Activated B cell treated with CpG ODN at 0.5 μM for 24 hours (primary cell): ENCODE results near the gene RORC. TPM values are rescaled to one million over a fixed set of nuclear protein-coding genes. Genes with fewer than 3 reads are reported as not detected.

ENCODE experiments used
- ATAC-seq: fragments of 200-7000 bp; cut with Tn5 transposase; one replicate; pipeline ENCODE4 v1.10.0; 2021; ENCODE audit warnings: low read depth, mild to moderate bottlenecking, moderate library complexity
- CTCF ChIA-PET: fragments of 350-600 bp; sonication (Branson Sonifier 250); formaldehyde crosslinking; loops from one replicate; lab custom pipeline; 2021; ENCODE audit warnings: antibody characterized with exemption; lab: Charles Lee
- POLR2A ChIA-PET: fragments of 350-600 bp; sonication (Branson Sonifier 250); formaldehyde crosslinking; loops from one replicate; lab custom pipeline; 2021; ENCODE audit warnings: antibody characterized with exemption; lab: Charles Lee
- DNase-seq: peaks from one replicate; pipeline ENCODE4 v3.0.0; 2022
- H3K27ac Mint-ChIP-seq: one replicate; pipeline ENCODE4 v1.8.0; 2020; ENCODE audit warnings: mixed read lengths
- H3K27me3 Mint-ChIP-seq: one replicate; pipeline ENCODE4 v1.8.0; 2021; ENCODE audit warnings: mixed read lengths
- H3K36me3 Mint-ChIP-seq: one replicate; pipeline ENCODE4 v1.8.0; 2021; ENCODE audit warnings: low read depth, mixed read lengths
- H3K4me1 Mint-ChIP-seq: one replicate; pipeline ENCODE4 v1.8.0; 2021; ENCODE audit warnings: mixed read lengths
- H3K4me3 Mint-ChIP-seq: one replicate; pipeline ENCODE4 v1.8.0; 2020; ENCODE audit warnings: mild to moderate bottlenecking, mixed read lengths
- H3K9me3 Mint-ChIP-seq: one replicate; pipeline ENCODE4 v1.8.0; 2020; ENCODE audit warnings: mixed read lengths
- CTCF ChIP-seq: fragments of 200-600 bp; IDR thresholded peaks from one replicate; pipeline ENCODE4 v1.8.0; 2022; ENCODE audit warnings: antibody characterized with exemption, mild to moderate bottlenecking
- intact Hi-C: fragments of 100-400 bp; cut with micrococcal nuclease; formaldehyde crosslinking; loops from one replicate; pipeline ENCODE4 v1.15.1; 2024
- total RNA-seq: library from RNA; stranded (reverse); gene quantifications from 2 replicates; pipeline ENCODE4 v1.2.3, GENCODE V29; 2022

Gene RORC
- total RNA-seq, 1 donor from 2014 or later = 0.09 TPM

GRCh38 chr1:151849126-151849525, 17.5 kb upstream of the RORC start:
- Mint-ChIP-seq H3K27ac (no peak overlapping the region), H3K36me3 (no peaks in the 10 kb centered on the region), H3K27me3 (peaks cover 18% of the 10 kb centered on the region), H3K4me1 (peaks cover 9% of the 10 kb centered on the region), H3K9me3 (no peaks in the 10 kb centered on the region), H3K4me3 (no peak overlapping the region)
- POLR2A ChIA-PET = no interaction called here
- intact Hi-C loops = no loop called here
- TF ChIP-seq CTCF = no peak
- no peak for ATAC-seq
- no peak for DNase-seq
- CTCF ChIA-PET = interaction anchor here (0.5 kb wide), 1 partner anchor 132 kb away, joined by 3 read pairs; no protein-coding TSS in a partner anchor

DNA sequence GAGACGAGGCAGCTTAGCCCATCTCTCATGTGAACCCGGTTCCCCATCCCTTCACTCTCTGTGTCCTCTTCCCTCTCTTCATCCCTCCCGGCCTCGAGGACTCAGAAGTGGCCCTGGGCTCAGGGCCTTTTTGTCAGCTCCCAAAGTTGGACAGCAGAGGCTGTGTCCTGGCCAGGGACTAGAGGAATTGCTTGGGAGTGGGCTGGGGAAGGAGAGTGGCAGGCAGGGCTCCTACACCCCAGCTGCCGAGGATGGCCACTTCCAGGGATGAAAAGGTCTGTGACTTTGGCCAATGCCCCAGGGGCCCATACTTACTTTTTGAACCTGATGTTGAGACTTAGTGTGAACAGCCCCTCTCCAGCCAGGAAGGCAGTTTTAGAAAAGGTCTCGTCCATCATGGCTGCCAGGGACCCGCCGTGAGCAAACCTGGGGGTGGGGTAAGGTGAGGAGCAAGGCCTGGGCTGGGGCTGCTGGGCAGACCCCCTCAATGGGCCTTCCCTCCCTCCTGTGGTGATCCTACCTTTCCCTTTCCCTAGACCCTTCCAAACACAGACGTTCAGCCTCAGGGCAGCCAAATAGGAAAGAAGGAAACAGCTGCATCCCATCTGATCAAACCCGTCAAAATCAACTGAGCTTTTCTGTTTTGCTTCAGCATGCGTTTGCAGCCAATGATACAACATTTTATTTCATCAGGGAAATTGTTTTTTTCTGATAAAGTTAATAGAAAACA, 16.4 kb upstream of the RORC start:
- Mint-ChIP-seq H3K27ac (no peak overlapping the region), H3K36me3 (no peaks in the 10 kb centered on the region), H3K4me3 (no peak overlapping the region), H3K4me1 (peaks cover 18% of the 10 kb centered on the region), H3K27me3 (peaks cover 18% of the 10 kb centered on the region), H3K9me3 (no peaks in the 10 kb centered on the region)
- no peak for TF ChIP-seq CTCF
- intact Hi-C loops = no loop called here
- CTCF ChIA-PET = no interaction called here
- ATAC-seq = no peak
- POLR2A ChIA-PET = no interaction called here
- no peak for DNase-seq

- Mint-ChIP-seq H3K27ac (no peak overlapping the region), H3K27me3 (peaks cover 15% of the 10 kb centered on the region), H3K4me1 (peaks cover 20% of the 10 kb centered on the region), H3K4me3 (no peak overlapping the region), H3K36me3 (no peaks in the 10 kb centered on the region), H3K9me3 (no peaks in the 10 kb centered on the region)
- intact Hi-C loops = no loop called here
- POLR2A ChIA-PET = interaction anchor here (0.6 kb wide), 1 partner anchor 200 kb away, joined by 3 read pairs; no protein-coding TSS in a partner anchor
- CTCF ChIA-PET = interaction anchor here (0.8 kb wide), 1 partner anchor 13 kb away, joined by 3 read pairs; no protein-coding TSS in a partner anchor
- TF ChIP-seq CTCF = no peak
- DNase-seq (no peak), ATAC-seq (no peak)
Observed at GRCh38 chr1:151846686-151847237, 15.2 kb upstream of the RORC start.

GRCh38 chr1:151846062-151846568, 14.5 kb upstream of the RORC start:
- H3K4me1 Mint-ChIP-seq = peaks cover 20% of the 10 kb centered on the region
- intact Hi-C loops = no loop called here
- no peak for ATAC-seq
- peaks cover 11% of the 10 kb centered on the region for H3K27me3 Mint-ChIP-seq
- POLR2A ChIA-PET = interaction anchor here (0.6 kb wide), 2 partner anchors 199 to 399 kb away, joined by 3 to 4 read pairs; no protein-coding TSS in a partner anchor
- H3K36me3 Mint-ChIP-seq = no peaks in the 10 kb centered on the region
- no peak overlapping the region for H3K4me3 Mint-ChIP-seq
- CTCF ChIA-PET = interaction anchor here (0.8 kb wide), 1 partner anchor 13 kb away, joined by 3 read pairs; no protein-coding TSS in a partner anchor
- H3K27ac Mint-ChIP-seq = no peak overlapping the region
- no peak for DNase-seq
- TF ChIP-seq CTCF = no peak
- no peaks in the 10 kb centered on the region for H3K9me3 Mint-ChIP-seq

DNA sequence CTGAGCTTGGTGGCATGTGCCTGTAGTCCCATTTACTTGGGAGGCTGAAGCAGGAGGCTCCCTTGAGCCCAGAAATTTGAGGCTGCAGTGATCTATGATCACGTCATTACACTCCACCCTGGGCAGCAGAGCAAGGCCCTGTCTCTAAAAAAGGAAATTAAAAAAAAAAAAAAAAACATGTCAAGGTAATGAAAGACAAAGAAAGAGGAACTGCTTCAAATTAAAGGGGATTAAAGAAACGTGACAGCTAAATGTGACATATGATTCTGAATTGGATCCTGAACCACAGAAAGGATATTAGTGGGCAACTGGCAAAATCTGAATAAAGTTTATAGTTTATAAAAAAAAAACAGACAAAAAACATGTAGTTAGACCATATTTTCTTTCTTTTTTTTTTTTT, 11.8 kb upstream of the RORC start:
- POLR2A ChIA-PET = interaction anchor here (0.5 to 0.7 kb wide), 2 partner anchors 79 to 90 kb away, joined by 3 read pairs; no protein-coding TSS in a partner anchor
- no peak for TF ChIP-seq CTCF
- H3K4me1 Mint-ChIP-seq = peaks cover 41% of the 10 kb centered on the region
- DNase-seq (no peak), ATAC-seq (no peak)
- CTCF ChIA-PET = interaction anchor here (1.0 to 1.1 kb wide), 2 partner anchors 13 to 249 kb away, joined by 3 to 4 read pairs; no protein-coding TSS in a partner anchor
- H3K27ac Mint-ChIP-seq = no peak overlapping the region
- intact Hi-C loops = no loop called here
- no peaks in the 10 kb centered on the region for H3K9me3 Mint-ChIP-seq
- H3K4me3 Mint-ChIP-seq = no peak overlapping the region
- no peaks in the 10 kb centered on the region for H3K36me3 Mint-ChIP-seq
- no peaks in the 10 kb centered on the region for H3K27me3 Mint-ChIP-seq
